ENCODE data around the gene GRK3. TPM values are rescaled to one million over a fixed set of nuclear protein-coding genes. Genes with fewer than 3 reads are reported as not detected.

GRK3 gene
- total and polyA plus RNA-seq, 8 donors = 18.4 to 33.9 (median 23.8) TPM

- H3K4me3 ChIP-seq = no peak overlapping the region
- H3K27ac ChIP-seq = no peak overlapping the region
- peaks cover 0 to 4% of the 10 kb centered on the region in 2 donors for H3K9me3 ChIP-seq
- H3K4me1 ChIP-seq = no peaks in the 10 kb centered on the region
- no peaks in the 10 kb centered on the region for H3K36me3 ChIP-seq
- DNase-seq = no peak
- TF ChIP-seq CTCF (IDR thresholded peaks at IDR 0.05) = no peak
- intact Hi-C loops (cut with DNase I) = no loop called here
- peak; percentile 31 for ATAC-seq
- no peaks in the 10 kb centered on the region for H3K27me3 ChIP-seq
These were observed 71.8 kb downstream of the GRK3 start for GRCh38 chr22:25636323-25636722.

GRCh38 chr22:25637032-25637431 is 72.6 kb downstream of the GRK3 start:
- DNase-seq = no peak
- no peaks in the 10 kb centered on the region for H3K27me3 ChIP-seq
- intact Hi-C loops (cut with DNase I) = no loop called here

GRCh38 chr22:25637672-25638071 is 73.2 kb downstream of the GRK3 start:
- Histone ChIP-seq H3K27me3 (no peaks in the 10 kb centered on the region), H3K36me3 (no peaks in the 10 kb centered on the region), H3K9me3 (peaks cover 0 to 4% of the 10 kb centered on the region in 2 donors), H3K4me1 (no peaks in the 10 kb centered on the region), H3K27ac (no peak overlapping the region), H3K4me3 (no peak overlapping the region)
- TF ChIP-seq CTCF (IDR thresholded peaks at IDR 0.05) = no peak
- ATAC-seq (no peak), DNase-seq (no peak)
- intact Hi-C loops (cut with DNase I) = no loop called here

More at GRCh38 chr22:25637032-25637431, 72.6 kb downstream of the GRK3 start:
- Histone ChIP-seq H3K4me1 (no peaks in the 10 kb centered on the region), H3K27ac (no peak overlapping the region), H3K9me3 (peaks cover 0 to 4% of the 10 kb centered on the region in 2 donors), H3K36me3 (no peaks in the 10 kb centered on the region), H3K4me3 (no peak overlapping the region)
- TF ChIP-seq CTCF (IDR thresholded peaks at IDR 0.05) = no peak
- ATAC-seq = no peak

- Histone ChIP-seq H3K9me3 (peaks cover 0 to 4% of the 10 kb centered on the region in 2 donors), H3K36me3 (no peaks in the 10 kb centered on the region), H3K27me3 (no peaks in the 10 kb centered on the region), H3K4me3 (no peak overlapping the region), H3K27ac (no peak overlapping the region), H3K4me1 (peaks cover 4 to 5% of the 10 kb centered on the region in 2 donors)
- DNase-seq = no peak
- intact Hi-C loops (cut with DNase I) = no loop called here
- no peak for TF ChIP-seq CTCF (IDR thresholded peaks at IDR 0.05)
- no peak for ATAC-seq
These were observed 74.2 kb downstream of the GRK3 start for GRCh38 chr22:25638638-25639037.

- peaks cover 5% of the 10 kb centered on the region in 2 donors for H3K4me1 ChIP-seq
- no peak overlapping the region for H3K4me3 ChIP-seq
- intact Hi-C loops (cut with DNase I) = no loop called here
- peaks cover 0 to 4% of the 10 kb centered on the region in 2 donors for H3K9me3 ChIP-seq
- H3K36me3 ChIP-seq = no peaks in the 10 kb centered on the region
- H3K27ac ChIP-seq = no peak overlapping the region
- ATAC-seq = no peak
- TF ChIP-seq CTCF (IDR thresholded peaks at IDR 0.05) = no peak
- DNase-seq = no peak
- no peaks in the 10 kb centered on the region for H3K27me3 ChIP-seq
These were observed 77.2 kb downstream of the GRK3 start for GRCh38 chr22:25641650-25642049.
